HEK293T (cell line): ENCODE measurements around the gene ZNF705A.

Experiments used
- ARNT ChIP-seq: fragments of 450-650 bp; IDR thresholded peaks from 2 replicates; pipeline ENCODE4 v1.6.1; 2017; ENCODE audit warnings: mild to moderate bottlenecking
- BHLHE40 ChIP-seq: fragments of 450-650 bp; IDR thresholded peaks from 2 replicates; pipeline ENCODE4 v1.6.1; 2016; ENCODE audit warnings: mild to moderate bottlenecking, moderate library complexity, borderline replicate concordance
- FOXA1 ChIP-seq: fragments of 450-650 bp; IDR thresholded peaks from 2 replicates; pipeline ENCODE4 v1.6.1; 2016; ENCODE audit warnings: mild to moderate bottlenecking
- FOXM1 ChIP-seq: fragments of 450-650 bp; IDR thresholded peaks from 2 replicates; pipeline ENCODE4 v1.6.1; 2017; ENCODE audit warnings: mild to moderate bottlenecking, borderline replicate concordance
- NFRKB ChIP-seq: fragments of 450-650 bp; IDR thresholded peaks from 2 replicates; pipeline ENCODE4 v1.6.1; 2016; ENCODE audit warnings: mild to moderate bottlenecking, moderate library complexity

GRCh38 chr12:8156845-8157244 is at the start of gene ZNF705A:
- TF ChIP-seq NFRKB, result no peak
- TF ChIP-seq FOXA1, result no peak
- TF ChIP-seq ARNT, result no peak
- TF ChIP-seq BHLHE40, result no peak
- no peak for TF ChIP-seq FOXM1
